NOMO-1 (cell line): ENCODE data around the gene ITGB3BP.
"Not testable (repeated sequence)": the region's sequence is repeated elsewhere in the genome, so short reads cannot be mapped to it uniquely, and the experiment has no call there.

Source experiments
- DNase-seq, 2 experiments: peaks; one replicate each; lab custom pipeline; 2025; ENCODE audit not compliant: unreplicated experiment in 2 of 2; lab: John Stamatoyannopoulos, UW

ITGB3BP gene

GRCh38 chr1:63423649-63424048, 99.4 kb downstream of the ITGB3BP start:
- DNase-seq: no peak

GRCh38 chr1:63420746-63421145, 102.3 kb downstream of the ITGB3BP start:
- DNase-seq: not testable (repeated sequence)

GRCh38 chr1:63418101-63418500, 104.9 kb downstream of the ITGB3BP start:
- no peak for DNase-seq

GRCh38 chr1:63414691-63415365, 108.2 kb downstream of the ITGB3BP start:
- no peak for DNase-seq

GRCh38 chr1:63413394-63413793, 109.6 kb downstream of the ITGB3BP start:
- DNase-seq: no peak

GRCh38 chr1:63411066-63411465, 112.0 kb downstream of the ITGB3BP start:
- no peak for DNase-seq

GRCh38 chr1:63408331-63408730, 114.7 kb downstream of the ITGB3BP start:
- no peak for DNase-seq

GRCh38 chr1:63407002-63407401, 116.0 kb downstream of the ITGB3BP start:
- peak in 1 of 2 experiments; percentile 2 for DNase-seq

- no peak for DNase-seq
These were observed 117.0 kb downstream of the ITGB3BP start for GRCh38 chr1:63405987-63406386.

GRCh38 chr1:63405021-63405420, 118.0 kb downstream of the ITGB3BP start:
- DNase-seq: no peak

GRCh38 chr1:63403386-63403785, 119.6 kb downstream of the ITGB3BP start:
- DNase-seq: peak in 1 of 2 experiments; percentile 22

GRCh38 chr1:63401945-63402344, 121.1 kb downstream of the ITGB3BP start:
- DNase-seq: no peak
